ENCODE measurements around the gene DOCK1.

DOCK1 gene

DNA sequence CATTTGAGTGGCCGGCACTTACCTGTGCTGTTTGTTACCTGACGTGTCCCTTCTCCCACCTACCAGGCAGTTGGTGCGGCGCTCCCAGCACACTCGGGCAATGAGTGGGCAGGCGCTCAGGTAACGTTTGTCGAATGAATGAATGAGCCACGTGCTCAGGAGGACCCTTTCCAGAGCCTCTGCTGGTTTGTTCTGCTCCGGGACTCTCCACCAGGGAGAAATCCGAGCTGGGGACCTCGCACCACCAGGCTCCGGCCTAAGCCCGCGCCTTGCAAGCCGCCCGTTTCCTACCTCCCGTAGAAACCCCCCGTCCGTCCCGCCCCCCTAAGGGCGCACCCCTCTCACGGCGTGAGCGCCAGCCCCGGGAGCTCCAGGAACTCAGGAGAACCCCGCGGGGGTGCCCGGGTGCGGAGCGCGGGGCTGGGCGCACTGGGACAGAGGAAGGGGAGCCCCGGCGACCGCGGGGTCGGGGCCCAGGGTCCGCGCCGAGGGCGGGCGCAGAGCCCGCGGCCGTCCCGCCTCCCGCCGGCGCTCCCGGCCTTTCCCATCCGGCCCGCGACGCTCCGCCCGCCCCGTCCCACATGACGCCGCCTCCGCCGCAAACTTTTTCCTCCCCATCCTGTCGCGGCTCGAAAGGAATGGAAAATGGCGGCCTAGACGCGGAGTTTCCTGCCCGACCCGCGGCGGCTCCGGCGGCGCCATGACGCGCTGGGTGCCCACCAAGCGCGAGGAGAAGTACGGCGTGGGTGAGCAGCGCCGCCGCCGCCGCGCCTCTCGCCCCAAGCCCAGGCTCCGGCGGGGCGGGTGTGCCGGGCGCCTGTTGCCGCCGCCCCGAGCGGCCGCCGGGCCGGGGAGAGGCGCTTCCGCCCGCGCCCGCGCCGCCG, at the start of gene DOCK1:
Gene DOCK1 (plus strand): TSS at position 611 of the 884 bp plus-strand sequence. CDS start 90 bp downstream, at position 701.
- Histone ChIP-seq H3K4me1 (ENCODE audit: insufficient read depth, poor library complexity, severe bottlenecking) (peaks cover 26% of the 10 kb centered on the region), H3K4me3 (ENCODE audit: severe bottlenecking) (peak within 1 kb of the TSS; percentile 82), H3K36me3 (ENCODE audit: low read depth) (no peaks in the 10 kb centered on the region), H3K27me3 (ENCODE audit: insufficient read depth, poor library complexity, severe bottlenecking) (no peaks in the 10 kb centered on the region), H3K9me3 (ENCODE audit: severe bottlenecking) (no peaks in the 10 kb centered on the region), H3K27ac (ENCODE audit: poor library complexity, severe bottlenecking) (peak within 1 kb of the TSS; percentile 63)
- TF ChIP-seq, protein P1, sequence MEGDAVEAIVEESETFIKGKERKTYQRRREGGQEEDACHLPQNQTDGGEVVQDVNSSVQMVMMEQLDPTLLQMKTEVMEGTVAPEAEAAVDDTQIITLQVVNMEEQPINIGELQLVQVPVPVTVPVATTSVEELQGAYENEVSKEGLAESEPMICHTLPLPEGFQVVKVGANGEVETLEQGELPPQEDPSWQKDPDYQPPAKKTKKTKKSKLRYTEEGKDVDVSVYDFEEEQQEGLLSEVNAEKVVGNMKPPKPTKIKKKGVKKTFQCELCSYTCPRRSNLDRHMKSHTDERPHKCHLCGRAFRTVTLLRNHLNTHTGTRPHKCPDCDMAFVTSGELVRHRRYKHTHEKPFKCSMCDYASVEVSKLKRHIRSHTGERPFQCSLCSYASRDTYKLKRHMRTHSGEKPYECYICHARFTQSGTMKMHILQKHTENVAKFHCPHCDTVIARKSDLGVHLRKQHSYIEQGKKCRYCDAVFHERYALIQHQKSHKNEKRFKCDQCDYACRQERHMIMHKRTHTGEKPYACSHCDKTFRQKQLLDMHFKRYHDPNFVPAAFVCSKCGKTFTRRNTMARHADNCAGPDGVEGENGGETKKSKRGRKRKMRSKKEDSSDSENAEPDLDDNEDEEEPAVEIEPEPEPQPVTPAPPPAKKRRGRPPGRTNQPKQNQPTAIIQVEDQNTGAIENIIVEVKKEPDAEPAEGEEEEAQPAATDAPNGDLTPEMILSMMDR (IDR thresholded peaks at IDR 0.05; ENCODE audit: poor library complexity, severe bottlenecking): no peak
- ATAC-seq (ENCODE audit: low read depth) (peak; percentile 73), DNase-seq (ENCODE audit: low spot score) (no peak)

DNA sequence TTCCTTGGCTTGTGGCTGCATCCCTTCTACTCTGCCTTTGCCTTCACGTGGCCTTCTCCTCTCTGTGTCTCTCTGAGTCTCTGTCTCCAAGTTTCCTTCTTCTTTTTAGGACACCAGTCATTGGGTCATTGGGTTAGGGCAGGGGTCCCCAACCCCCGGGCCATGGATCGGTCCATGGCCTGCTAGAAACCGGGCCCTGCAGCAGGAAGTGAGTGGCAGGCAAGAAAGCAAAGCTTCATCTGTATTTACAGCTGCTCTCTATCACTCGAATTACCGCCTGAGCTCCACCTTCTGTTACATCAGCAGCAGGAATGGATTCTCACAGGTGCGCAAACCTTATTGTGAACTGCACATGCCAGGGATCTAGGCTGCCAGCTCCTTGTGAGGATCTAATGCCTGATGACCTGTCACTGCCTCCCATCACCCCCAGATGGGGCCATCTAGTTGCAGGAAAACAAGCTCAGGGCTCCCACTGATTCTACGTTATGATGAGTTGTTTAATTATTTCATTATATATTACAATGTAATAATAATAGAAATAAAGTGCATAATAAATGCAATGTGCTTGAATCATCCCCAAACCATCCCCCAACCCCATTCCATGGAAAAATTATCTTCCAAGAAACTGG, 47.9 kb upstream of the DOCK1 start:
- H3K4me1 ChIP-seq (ENCODE audit: insufficient read depth, poor library complexity, severe bottlenecking): no peaks in the 10 kb centered on the region
- H3K4me3 ChIP-seq (ENCODE audit: severe bottlenecking): no peak overlapping the region
- H3K27ac ChIP-seq (ENCODE audit: poor library complexity, severe bottlenecking): no peak overlapping the region
- H3K36me3 ChIP-seq (ENCODE audit: low read depth): no peaks in the 10 kb centered on the region
- TF ChIP-seq, protein P1 (IDR thresholded peaks at IDR 0.05; ENCODE audit: poor library complexity, severe bottlenecking): peak; percentile 5
- ATAC-seq (ENCODE audit: low read depth) (no peak), DNase-seq (ENCODE audit: low spot score) (no peak)
- H3K27me3 ChIP-seq (ENCODE audit: insufficient read depth, poor library complexity, severe bottlenecking): no peaks in the 10 kb centered on the region
- no peaks in the 10 kb centered on the region for H3K9me3 ChIP-seq (ENCODE audit: severe bottlenecking)

DNA sequence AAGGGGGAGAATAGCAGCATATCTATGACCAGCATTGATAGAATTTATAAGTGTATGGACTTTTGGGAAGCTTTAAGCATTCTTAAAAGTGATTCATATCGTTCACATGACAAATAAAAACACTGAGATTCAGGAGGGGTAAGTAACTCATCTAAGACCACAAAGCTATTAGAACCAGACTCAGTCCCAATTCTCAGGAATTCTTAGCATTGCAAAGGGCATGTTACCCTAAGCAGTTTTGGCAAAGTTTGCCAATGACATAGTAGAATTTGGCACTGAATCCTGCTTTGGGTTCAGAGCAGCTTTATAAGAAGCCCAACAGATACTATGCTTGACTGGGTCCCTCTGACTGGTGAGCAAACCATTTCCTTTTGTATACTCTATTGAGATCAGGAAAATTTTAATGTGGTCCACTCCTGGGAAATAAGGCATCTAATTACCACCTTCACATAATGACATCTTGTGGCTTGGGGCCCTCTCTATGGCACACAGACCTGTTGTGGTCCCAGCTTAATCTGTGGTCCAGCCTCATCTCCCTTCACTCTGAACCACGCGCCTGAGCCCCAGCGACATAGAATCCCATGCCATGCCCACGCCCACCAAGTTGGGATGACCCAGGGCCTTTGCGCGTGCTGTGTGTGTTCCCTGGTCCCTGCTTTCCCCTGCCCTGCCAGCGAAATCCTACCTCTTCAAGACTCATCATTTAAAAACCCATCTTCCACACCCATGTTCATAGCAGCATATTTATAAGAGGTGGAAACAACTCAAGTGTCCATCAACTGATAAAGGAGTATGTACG, 37.5 kb upstream of the DOCK1 start:
- TF ChIP-seq, protein P1 (IDR thresholded peaks at IDR 0.05; ENCODE audit: poor library complexity, severe bottlenecking): no peak
- H3K4me3 ChIP-seq (ENCODE audit: severe bottlenecking): no peak overlapping the region
- H3K36me3 ChIP-seq (ENCODE audit: low read depth): no peaks in the 10 kb centered on the region
- no peak for ATAC-seq (ENCODE audit: low read depth)
- H3K27me3 ChIP-seq (ENCODE audit: insufficient read depth, poor library complexity, severe bottlenecking): no peaks in the 10 kb centered on the region
- no peak overlapping the region for H3K27ac ChIP-seq (ENCODE audit: poor library complexity, severe bottlenecking)
- DNase-seq (ENCODE audit: low spot score): no peak
- no peaks in the 10 kb centered on the region for H3K9me3 ChIP-seq (ENCODE audit: severe bottlenecking)
- no peaks in the 10 kb centered on the region for H3K4me1 ChIP-seq (ENCODE audit: insufficient read depth, poor library complexity, severe bottlenecking)

DNA sequence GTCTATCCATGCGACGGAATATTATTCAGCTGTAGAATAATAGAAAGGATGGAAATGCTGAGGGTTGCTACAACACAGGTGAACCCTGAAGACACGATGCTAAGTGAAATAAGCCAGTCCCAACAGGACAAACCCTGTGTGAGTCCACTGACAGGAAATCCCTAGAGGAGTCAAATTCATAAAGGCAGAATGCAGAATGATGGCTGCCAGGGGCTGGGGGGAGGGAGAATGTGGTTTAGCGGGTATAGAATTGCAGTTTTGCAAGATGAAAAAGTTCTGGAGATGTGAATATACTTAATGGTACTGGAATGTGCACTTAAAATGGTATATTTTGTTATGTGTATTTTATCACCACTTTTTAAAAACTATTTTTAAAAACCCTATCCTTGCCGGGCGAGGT, 36.9 kb upstream of the DOCK1 start:
- Histone ChIP-seq H3K4me3 (ENCODE audit: severe bottlenecking) (no peak overlapping the region), H3K27ac (ENCODE audit: poor library complexity, severe bottlenecking) (no peak overlapping the region), H3K9me3 (ENCODE audit: severe bottlenecking) (no peaks in the 10 kb centered on the region), H3K4me1 (ENCODE audit: insufficient read depth, poor library complexity, severe bottlenecking) (no peaks in the 10 kb centered on the region), H3K36me3 (ENCODE audit: low read depth) (no peaks in the 10 kb centered on the region), H3K27me3 (ENCODE audit: insufficient read depth, poor library complexity, severe bottlenecking) (no peaks in the 10 kb centered on the region)
- DNase-seq (ENCODE audit: low spot score) (no peak), ATAC-seq (ENCODE audit: low read depth) (no peak)
- TF ChIP-seq, protein P1 (IDR thresholded peaks at IDR 0.05; ENCODE audit: poor library complexity, severe bottlenecking): no peak

Data from RWPE2 (cell line).